Tibial nerve (tissue), 4 donors: ENCODE results near the gene TOP2B.

Source experiments
- EP300 ChIP-seq, 2 donors: sonication (generic); formaldehyde crosslinking; IDR thresholded peaks; one replicate each; pipeline ENCODE4 v1.6.1; 2017; ENCODE audit warnings: antibody characterized with exemption in 2 of 2, mild to moderate bottlenecking in 1 of 2
- POLR2A ChIP-seq, 2 donors: fragments of 450-650 bp; IDR thresholded peaks; one replicate each; pipeline ENCODE4 v1.6.1; 2017; ENCODE audit warnings: antibody characterized with exemption in 2 of 2, mild to moderate bottlenecking in 2 of 2, moderate library complexity in 2 of 2
- TF ChIP-seq, protein P1 (sequence below), 5 experiments: fragments of 200-600 bp in 3 of 5; fragments of 450-650 bp in 2 of 5; sonication (generic) in 3 of 5; IDR thresholded peaks; one replicate each; pipeline ENCODE4 v1.5.1; 2016 to 2019; ENCODE audit warnings: antibody characterized with exemption in 5 of 5, mild to moderate bottlenecking in 3 of 5, moderate library complexity in 2 of 5

DNA sequence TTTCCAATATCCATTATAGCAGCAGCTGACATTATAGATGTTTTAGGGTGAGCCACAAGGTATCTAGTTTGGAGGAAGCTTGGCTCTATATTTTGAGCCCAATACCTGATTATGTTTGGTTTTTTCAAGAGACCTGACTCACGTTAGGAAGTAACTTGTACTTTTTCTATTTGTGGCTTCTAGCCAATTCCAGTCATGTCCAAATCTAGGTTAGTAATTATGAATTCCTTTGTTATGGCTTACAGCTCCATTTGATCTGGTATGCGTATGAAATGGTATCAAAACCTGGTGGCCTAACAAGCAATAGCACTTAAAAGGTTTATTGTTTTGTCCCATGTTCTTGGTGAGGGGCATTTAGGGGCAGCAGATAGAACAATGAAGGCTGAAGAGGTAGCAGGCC lies 115.9 kb downstream of the TOP2B start:
- TF ChIP-seq, protein P1, sequence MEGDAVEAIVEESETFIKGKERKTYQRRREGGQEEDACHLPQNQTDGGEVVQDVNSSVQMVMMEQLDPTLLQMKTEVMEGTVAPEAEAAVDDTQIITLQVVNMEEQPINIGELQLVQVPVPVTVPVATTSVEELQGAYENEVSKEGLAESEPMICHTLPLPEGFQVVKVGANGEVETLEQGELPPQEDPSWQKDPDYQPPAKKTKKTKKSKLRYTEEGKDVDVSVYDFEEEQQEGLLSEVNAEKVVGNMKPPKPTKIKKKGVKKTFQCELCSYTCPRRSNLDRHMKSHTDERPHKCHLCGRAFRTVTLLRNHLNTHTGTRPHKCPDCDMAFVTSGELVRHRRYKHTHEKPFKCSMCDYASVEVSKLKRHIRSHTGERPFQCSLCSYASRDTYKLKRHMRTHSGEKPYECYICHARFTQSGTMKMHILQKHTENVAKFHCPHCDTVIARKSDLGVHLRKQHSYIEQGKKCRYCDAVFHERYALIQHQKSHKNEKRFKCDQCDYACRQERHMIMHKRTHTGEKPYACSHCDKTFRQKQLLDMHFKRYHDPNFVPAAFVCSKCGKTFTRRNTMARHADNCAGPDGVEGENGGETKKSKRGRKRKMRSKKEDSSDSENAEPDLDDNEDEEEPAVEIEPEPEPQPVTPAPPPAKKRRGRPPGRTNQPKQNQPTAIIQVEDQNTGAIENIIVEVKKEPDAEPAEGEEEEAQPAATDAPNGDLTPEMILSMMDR (IDR thresholded peaks at IDR 0.05), result no peak
- TF ChIP-seq EP300 (IDR thresholded peaks at IDR 0.05) (no peak), POLR2A (IDR thresholded peaks at IDR 0.05) (no peak)
